Gastrocnemius medialis (tissue), 4 donors: ENCODE results near the gene DNAJC21.
A peak's percentile ranks its signal among the peaks of the same experiment; 100 is the strongest.

Experiments
- CTCF ChIP-seq, 5 experiments: fragments of 450-650 bp in 3 of 5; fragments of 200-600 bp in 2 of 5; sonication (generic) in 2 of 5; IDR thresholded peaks in 4 of 5; conservative IDR thresholded peaks in 1 of 5; 1 replicate in 4 of 5; 2 replicates in 1 of 5; pipeline ENCODE4 v1.5.1; 2016 to 2019; ENCODE audit warnings: antibody characterized with exemption in 5 of 5, mild to moderate bottlenecking in 3 of 5, moderate library complexity in 3 of 5
- POLR2A ChIP-seq, 2 donors: fragments of 450-650 bp; IDR thresholded peaks; one replicate each; pipeline ENCODE4 v1.6.1; 2017; ENCODE audit warnings: antibody characterized with exemption in 2 of 2, mild to moderate bottlenecking in 2 of 2, moderate library complexity in 2 of 2

- TF ChIP-seq CTCF (IDR thresholded peaks at IDR 0.05 in 4 of 5, conservative IDR thresholded peaks at IDR 0.05 in 1 of 5) (no peak), POLR2A (IDR thresholded peaks at IDR 0.05) (peak; percentile 66 to 82)
These were observed 532 bp downstream of the DNAJC21 start for GRCh38 chr5:34929720-34930461.
